ENCODE measurements around the gene SH3PXD2A.

The SH3PXD2A gene

GRCh38 chr10:103598654-103599115, 256.7 kb downstream of the SH3PXD2A start (continued):
- no peak for TF ChIP-seq ZNF362 (tag by site-specific recombination; IDR thresholded peaks at IDR 0.05)
- TF ChIP-seq ZNF629 (tag by site-specific recombination; IDR thresholded peaks at IDR 0.05), result peak; percentile 51; the same call in 1 of the 2 replicates
- TF ChIP-seq ZNF600 (tag by site-specific recombination; IDR thresholded peaks at IDR 0.05), result peak; percentile 58; the same call in 1 of the 2 replicates
- TF ChIP-seq ZNF621 (tag by site-specific recombination; IDR thresholded peaks at IDR 0.05), result no peak
- no peak for TF ChIP-seq MEIS1 (CRISPR knock-in tag; IDR thresholded peaks at IDR 0.05; ENCODE audit: borderline replicate concordance)
- TF ChIP-seq ZNF133 (tag by site-specific recombination; IDR thresholded peaks at IDR 0.05), result no peak
- TF ChIP-seq ZNF404 (tag by site-specific recombination; IDR thresholded peaks at IDR 0.05), result no peak
- TF ChIP-seq ZNF114 (tag by site-specific recombination; IDR thresholded peaks at IDR 0.05), result no peak
- no peak for TF ChIP-seq PRDM4 (tag by site-specific recombination; IDR thresholded peaks at IDR 0.05)
- TF ChIP-seq ZNF843 (tag by site-specific recombination; IDR thresholded peaks at IDR 0.05), result no peak
- TF ChIP-seq SP7 (tag by site-specific recombination; IDR thresholded peaks at IDR 0.05), result peak; percentile 85
- no peak for TF ChIP-seq YY1 (tag by site-specific recombination; IDR thresholded peaks at IDR 0.05)
- no peak for TF ChIP-seq ZNF433 (tag by site-specific recombination; IDR thresholded peaks at IDR 0.05; ENCODE audit: low read depth)
- TF ChIP-seq ZNF654 (tag by site-specific recombination; IDR thresholded peaks at IDR 0.05; ENCODE audit: low read depth), result peak; percentile 96
- TF ChIP-seq ZNF76 (tag by site-specific recombination; IDR thresholded peaks at IDR 0.05; ENCODE audit: borderline replicate concordance, low read depth), result peak; percentile 74
- no peak for TF ChIP-seq ZBTB20 (tag by site-specific recombination; IDR thresholded peaks at IDR 0.05)
- no peak for TF ChIP-seq MZF1 (tag by site-specific recombination; IDR thresholded peaks at IDR 0.05; ENCODE audit: borderline replicate concordance)
- no peak for TF ChIP-seq ZNF174 (tag by site-specific recombination; IDR thresholded peaks at IDR 0.05)
- peak; percentile 43; the same call in 1 of the 2 replicates for TF ChIP-seq KLF8 (tag by site-specific recombination; IDR thresholded peaks at IDR 0.05)
- 0 out of 2 replicates have a peak, but pooled peaks have one; percentile 11 for TF ChIP-seq SP3 (tag by site-specific recombination; IDR thresholded peaks at IDR 0.05)
- TF ChIP-seq ZNF16 (tag by site-specific recombination; IDR thresholded peaks at IDR 0.05; ENCODE audit: low read depth), result no peak
- no peak for TF ChIP-seq ZNF202 (tag by site-specific recombination; IDR thresholded peaks at IDR 0.05; ENCODE audit: borderline replicate concordance)
- TF ChIP-seq ZNF391 (tag by site-specific recombination; IDR thresholded peaks at IDR 0.05; ENCODE audit: borderline replicate concordance, low read depth), result peak; percentile 72; the same call in 1 of the 2 replicates
- no peak for TF ChIP-seq ZSCAN18 (tag by site-specific recombination; IDR thresholded peaks at IDR 0.05)
- no peak for TF ChIP-seq KLF7 (tag by site-specific recombination; IDR thresholded peaks at IDR 0.05; ENCODE audit: borderline replicate concordance)
- TF ChIP-seq ZNF639 (tag by site-specific recombination; IDR thresholded peaks at IDR 0.05), result no peak
- TF ChIP-seq ZNF488 (tag by site-specific recombination; IDR thresholded peaks at IDR 0.05), result no peak
- TF ChIP-seq INSM2 (tag by site-specific recombination; IDR thresholded peaks at IDR 0.05), result peak; percentile 63; the same call in 1 of the 2 replicates
- TF ChIP-seq ZBTB26 (tag by site-specific recombination; optimal IDR thresholded peaks at IDR 0.05), result no peak
